ENCODE data around the gene LRP1.

Gene LRP1

GRCh38 chr12:57236201-57236924 lies 108.1 kb downstream of the LRP1 start:
- DNase-seq (ENCODE audit: low spot score): peak; percentile 8

- peak; percentile 25 for DNase-seq (ENCODE audit: low spot score)
These were observed 108.8 kb downstream of the LRP1 start for GRCh38 chr12:57236925-57237595.

- DNase-seq (ENCODE audit: low spot score): no peak
These were observed 109.3 kb downstream of the LRP1 start for GRCh38 chr12:57237596-57237931.

- peak; percentile 83 for DNase-seq (ENCODE audit: low spot score)
These were observed 109.9 kb downstream of the LRP1 start for GRCh38 chr12:57237932-57238853.

- DNase-seq (ENCODE audit: low spot score): peak; percentile 96
These were observed 110.7 kb downstream of the LRP1 start for GRCh38 chr12:57238854-57239554.

- no peak for DNase-seq (ENCODE audit: low spot score)
These were observed 111.3 kb downstream of the LRP1 start for GRCh38 chr12:57239587-57240065.

GRCh38 chr12:57240066-57240921 lies 112.0 kb downstream of the LRP1 start:
- peak; percentile 76 for DNase-seq (ENCODE audit: low spot score)

- peak; percentile 78 for DNase-seq (ENCODE audit: low spot score)
These were observed 112.7 kb downstream of the LRP1 start for GRCh38 chr12:57240926-57241401.

GRCh38 chr12:57241402-57242310 lies 113.4 kb downstream of the LRP1 start:
- DNase-seq (ENCODE audit: low spot score): no peak

- DNase-seq (ENCODE audit: low spot score): no peak
These were observed 114.0 kb downstream of the LRP1 start for GRCh38 chr12:57242329-57242690.

- peak; percentile 83 for DNase-seq (ENCODE audit: low spot score)
These were observed 114.6 kb downstream of the LRP1 start for GRCh38 chr12:57242691-57243454.

- peak; percentile 87 for DNase-seq (ENCODE audit: low spot score)
These were observed 115.4 kb downstream of the LRP1 start for GRCh38 chr12:57243521-57244311.

- no peak for DNase-seq (ENCODE audit: low spot score)
These were observed 116.0 kb downstream of the LRP1 start for GRCh38 chr12:57244312-57244696.

GRCh38 chr12:57247041-57247440 lies 118.8 kb downstream of the LRP1 start:
- no peak for DNase-seq (ENCODE audit: low spot score)

- DNase-seq (ENCODE audit: low spot score): no peak
These were observed 120.9 kb downstream of the LRP1 start for GRCh38 chr12:57248934-57249742.

- DNase-seq (ENCODE audit: low spot score): no peak
These were observed 122.3 kb downstream of the LRP1 start for GRCh38 chr12:57250541-57250940.

GRCh38 chr12:57250956-57251355 lies 122.7 kb downstream of the LRP1 start, which contains the start of gene STAC3:
STAC3 (minus strand) TSS chr12:57251187; CDS start chr12:57249636, 1,551 bp downstream.
- DNase-seq (ENCODE audit: low spot score): no peak

All from HuH-7.5 (cell line).